ENCODE measurements around the gene PLEKHA7.

Gene PLEKHA7

DNA sequence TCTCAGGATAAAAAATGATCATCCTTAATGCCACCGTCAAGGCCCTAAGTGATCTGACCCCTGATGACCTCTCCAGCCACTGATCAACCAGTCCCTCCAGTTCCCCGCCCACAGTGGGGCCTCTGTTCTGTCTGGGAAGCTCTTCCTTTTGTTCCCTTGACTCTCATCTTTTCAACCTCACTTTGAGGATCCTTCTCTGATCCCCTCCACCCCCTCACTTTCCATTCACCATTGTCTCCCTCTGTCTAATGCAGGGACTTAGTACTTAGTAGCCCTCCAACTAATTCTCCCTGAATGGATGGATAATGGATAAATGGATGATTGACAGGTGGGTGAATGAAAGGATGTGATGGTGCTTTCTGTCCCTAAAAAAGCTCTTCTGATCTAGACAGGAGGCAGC, 230.1 kb downstream of the PLEKHA7 start:
- no peak for DNase-seq

DNA sequence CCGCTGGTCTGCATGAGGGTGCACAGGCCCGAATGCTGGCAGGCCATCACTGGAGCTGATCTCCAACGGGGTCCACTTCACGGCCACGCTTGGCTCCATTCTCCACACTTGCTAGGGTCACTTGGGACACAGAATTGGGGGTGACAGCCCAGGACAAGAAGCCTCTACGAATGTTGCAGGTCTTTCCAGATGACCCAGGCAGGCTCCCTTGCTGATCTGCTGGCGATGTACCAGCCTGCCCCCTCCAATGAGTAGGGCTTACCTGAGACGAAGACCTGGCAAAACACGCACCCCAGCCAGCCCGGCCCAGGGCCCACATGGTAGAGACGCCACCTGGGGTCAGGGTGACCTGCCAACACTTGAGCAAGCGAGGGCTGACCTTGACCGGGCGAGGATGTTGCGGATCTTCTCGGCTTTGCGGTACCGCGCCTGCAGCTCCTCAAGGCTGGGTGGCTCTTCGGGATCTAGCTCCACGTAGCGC, 230.9 kb downstream of the PLEKHA7 start:
- DNase-seq, result no peak

DNA sequence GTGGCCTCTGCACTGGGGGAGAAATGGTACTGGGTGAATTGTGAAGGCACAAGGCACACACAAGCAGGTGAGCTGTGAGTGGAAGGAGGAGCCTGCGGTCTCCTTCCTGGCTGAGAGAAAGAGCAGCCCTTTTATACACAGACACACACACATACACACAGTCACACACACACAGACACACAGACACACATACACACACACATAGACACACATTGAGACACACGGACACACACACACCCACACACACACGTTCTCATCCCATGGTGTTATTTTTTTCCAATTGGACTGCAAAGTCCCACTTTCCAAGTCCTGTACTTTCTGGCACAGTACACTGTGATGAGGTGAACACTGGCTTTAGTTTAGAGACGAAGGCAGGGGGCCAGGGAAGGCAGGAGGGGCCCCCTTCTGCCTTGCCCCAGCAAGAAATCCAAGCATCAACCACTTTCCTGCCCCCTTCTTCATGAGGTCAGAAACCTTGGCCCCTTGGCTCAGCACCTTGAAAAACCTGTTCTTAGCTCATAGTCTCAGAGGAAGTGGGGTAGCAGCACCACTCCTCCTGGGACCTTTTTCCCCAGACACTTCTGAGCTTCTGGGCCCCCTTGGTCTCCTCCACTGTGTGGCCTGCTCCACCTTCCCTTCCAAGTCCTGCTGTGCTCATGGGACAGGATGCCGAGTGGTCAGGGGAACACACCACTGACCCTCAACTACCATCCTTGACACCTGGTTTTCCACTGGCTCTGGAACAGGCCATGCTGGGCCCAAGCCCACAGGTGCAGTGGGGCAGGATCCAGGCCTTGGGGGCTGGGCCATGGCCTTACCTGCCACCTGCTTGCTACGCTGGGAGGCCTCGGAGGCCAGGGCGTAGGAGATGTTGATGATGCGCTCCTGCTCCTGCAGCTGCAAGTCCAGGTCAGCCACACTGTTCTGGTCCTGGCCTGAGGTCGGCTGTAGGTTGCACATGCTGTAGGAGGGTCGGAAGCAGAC, 232.0 kb downstream of the PLEKHA7 start:
- DNase-seq, result no peak

GRCh38 chr11:16780698-16781550, 233.3 kb downstream of the PLEKHA7 start:
- DNase-seq, result no peak

- DNase-seq, result no peak
These were observed 234.1 kb downstream of the PLEKHA7 start for GRCh38 chr11:16780146-16780545.

DNA sequence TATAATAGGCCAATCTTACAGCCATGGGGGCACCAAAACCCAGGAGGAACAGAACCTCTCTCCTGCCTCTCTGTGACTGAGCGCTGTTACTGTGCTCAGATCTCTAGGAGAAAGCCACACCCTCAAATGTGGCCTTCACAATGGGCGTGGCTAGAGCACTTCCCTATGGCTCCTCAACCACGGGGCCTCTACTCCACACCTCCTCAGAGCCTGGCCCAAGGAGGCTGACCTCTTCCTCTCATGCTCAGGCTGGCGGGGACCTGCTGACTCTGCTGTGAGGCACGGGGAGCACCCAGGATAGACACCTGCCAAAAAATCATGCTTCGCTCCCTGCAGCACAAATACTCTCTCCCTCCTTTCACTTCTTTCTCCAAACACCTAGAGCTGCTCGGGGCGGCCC, 234.8 kb downstream of the PLEKHA7 start:
- no peak for DNase-seq

DNA sequence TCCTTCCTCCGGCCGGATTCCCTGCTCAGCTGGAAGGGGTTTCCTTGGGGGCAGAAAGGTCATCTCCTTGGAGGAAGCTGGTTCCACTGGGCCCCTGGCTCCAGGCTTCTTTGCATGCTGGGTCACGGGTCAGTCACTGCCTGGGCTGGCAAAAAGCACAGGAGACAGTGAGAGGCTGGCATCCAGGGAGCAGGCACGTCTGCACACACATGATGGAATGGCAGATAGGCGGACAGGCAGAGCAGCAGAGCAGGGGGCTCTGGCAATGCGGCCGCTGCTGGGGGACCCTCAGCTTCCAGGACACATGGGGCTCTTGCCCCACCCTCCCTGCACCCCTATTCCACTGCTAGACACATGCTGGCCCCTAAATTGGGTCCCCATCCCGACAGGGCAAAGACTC, 235.3 kb downstream of the PLEKHA7 start:
- no peak for DNase-seq

GRCh38 chr11:16778286-16778685, 235.9 kb downstream of the PLEKHA7 start:
- no peak for DNase-seq

DNA sequence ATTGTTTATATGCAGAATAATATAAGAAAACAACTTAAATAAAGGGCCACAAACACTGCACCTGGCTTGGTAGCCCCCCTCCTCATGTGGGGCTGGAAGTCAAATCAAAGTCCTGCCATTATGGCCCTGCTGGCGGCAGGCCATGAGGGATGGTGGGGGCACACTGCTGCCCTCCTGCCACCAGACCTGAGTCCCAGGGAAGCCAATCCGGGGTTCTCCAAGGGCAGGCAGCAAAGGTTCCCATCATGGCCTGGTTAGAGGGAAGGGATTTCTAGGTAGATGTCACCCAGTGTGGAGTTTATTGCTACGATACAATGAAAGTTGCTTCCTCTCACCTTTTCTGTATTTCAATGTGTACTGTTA, 236.6 kb downstream of the PLEKHA7 start:
- no peak for DNase-seq

- no peak for DNase-seq
These were observed 237.3 kb downstream of the PLEKHA7 start for GRCh38 chr11:16776711-16777612.

DNA sequence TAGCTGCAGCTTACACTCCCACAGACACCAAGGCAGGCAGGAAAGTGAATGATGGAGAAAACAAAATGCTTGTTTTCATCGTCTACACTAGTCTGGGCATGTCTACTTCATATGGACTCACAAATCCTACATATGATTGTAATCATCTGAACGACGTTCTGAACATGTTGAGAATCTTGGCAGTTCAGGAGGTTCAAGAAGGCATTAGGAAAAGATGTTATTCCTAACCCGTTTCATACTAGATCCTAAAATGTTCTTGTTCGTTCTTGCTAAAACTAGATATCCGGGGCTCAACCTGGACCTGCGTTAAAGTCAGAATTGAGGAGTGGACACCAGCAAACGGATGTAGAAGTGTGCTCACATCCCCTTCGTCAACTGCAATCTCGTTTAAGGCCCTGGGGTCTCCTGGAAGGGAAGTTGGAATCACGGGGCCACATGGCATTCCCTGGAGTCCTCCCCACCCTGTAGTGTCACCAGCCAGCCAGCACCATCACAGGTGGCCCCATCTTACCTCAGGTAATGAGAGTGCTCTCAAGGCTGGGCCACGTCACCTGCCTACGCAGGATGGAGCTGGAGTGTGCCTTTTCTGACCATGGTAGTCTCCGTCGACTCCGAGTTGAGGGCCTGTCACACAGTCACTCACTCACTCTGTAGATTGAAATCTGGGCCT, 238.5 kb downstream of the PLEKHA7 start:
- no peak for DNase-seq

DNA sequence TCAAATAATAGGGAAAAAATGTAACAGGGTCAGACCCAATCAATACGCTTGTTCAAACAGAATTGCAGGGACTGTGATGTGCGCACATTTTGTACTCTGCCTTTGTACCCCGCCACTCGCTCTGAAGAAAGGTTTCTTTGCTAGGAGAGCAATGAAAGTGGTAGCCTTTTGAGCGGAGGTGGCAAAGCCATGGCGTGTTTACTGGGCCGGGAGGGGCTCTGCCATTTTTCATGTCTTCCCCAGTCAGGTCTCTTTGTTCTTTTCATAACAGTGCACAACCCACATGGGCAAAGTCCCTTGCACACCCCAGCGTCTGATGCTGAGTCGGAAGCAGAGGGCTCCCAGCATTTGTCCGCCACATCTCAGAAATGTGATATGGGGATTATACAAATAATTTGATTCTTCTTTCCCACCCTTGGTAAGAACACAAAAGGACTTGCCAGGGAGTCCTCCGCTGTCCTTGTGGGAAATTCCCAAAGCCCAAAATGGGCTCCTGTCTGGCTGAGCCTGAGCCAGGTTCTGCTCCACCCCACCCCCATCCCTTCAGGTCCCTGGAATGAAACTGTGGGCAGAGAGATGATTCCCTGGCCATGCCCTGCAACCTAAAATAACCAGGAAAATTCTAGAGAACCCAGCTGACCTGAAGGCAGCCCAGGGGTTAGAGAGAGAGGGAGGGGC, 239.1 kb downstream of the PLEKHA7 start:
- no peak for DNase-seq

- DNase-seq, result no peak
These were observed 240.0 kb downstream of the PLEKHA7 start for GRCh38 chr11:16773981-16774935.

DNA sequence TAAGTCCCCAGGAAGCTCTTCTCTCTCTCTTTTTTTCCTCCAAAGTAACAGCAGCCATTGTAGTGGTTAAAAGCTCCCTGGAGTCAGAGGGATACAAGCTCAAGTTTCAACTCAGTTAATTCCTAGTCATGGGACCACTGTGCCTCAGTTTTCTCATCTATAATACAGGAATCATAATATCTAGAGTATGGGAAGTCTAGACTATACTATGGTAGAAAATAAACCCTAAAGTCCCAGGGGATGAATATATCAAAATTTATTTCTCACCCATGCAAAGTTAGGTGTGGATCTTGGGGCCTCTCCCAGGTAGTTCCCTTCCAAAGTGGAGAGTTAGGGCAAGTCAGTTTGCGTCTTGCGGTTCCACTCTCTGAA, 242.1 kb downstream of the PLEKHA7 start:
- no peak for DNase-seq

DNA sequence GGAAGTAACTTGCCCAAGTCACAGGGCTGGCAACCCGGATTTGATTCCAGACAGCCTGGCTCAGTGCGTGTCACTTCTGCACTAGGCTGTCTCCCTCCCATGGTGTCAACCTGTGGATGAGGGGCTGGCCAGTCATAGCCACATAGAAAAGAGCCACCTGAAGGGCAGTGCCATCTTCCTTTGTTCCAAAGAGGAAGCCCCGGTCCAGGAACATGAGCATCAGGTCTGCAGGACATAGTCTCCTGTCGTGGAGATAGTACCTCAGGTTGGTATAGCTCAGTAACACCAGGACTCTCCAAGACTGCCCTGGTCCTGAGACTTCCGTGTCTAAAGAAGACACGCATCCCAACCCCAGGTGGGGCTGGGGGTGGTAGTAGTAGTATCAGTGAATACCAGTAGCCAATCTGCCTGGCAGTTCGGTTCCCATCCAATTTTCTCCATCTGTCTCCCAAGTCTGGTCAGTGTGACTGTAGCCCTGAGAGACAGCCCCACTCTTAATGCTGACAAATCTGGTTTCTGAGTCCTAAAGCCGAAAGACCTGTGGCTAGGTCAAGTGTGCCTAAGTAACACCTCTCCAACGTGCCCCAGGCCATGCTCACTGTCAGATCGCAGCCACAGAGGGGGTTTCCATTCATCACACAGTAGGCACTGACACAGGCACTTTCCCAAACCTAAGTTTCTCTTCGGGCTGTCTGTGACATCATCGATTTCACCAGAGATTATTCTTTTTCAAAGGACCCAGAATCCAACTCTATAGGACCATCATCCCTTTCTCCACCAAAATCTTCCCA, 242.7 kb downstream of the PLEKHA7 start:
- DNase-seq, result no peak

DNA sequence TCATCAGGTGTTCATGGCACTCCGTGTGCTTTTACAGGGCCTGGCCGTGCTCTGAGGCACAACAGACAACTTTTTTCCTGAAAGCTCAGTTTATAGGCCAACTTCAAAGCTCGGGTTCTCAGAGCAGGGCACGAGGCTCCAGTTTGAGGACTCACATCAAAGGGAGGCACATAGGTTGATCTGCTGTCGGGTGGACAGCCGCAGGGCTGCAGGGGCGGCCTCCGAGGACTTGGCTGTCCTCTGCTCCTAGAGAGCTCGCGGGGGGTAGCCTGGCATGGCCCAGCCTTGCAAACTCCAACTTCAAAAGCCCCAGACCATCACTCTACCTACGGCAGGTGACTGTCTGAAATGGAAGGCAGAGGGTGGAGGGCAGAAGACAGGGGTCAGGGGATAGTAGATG, 244.2 kb downstream of the PLEKHA7 start:
- no peak for DNase-seq

DNA sequence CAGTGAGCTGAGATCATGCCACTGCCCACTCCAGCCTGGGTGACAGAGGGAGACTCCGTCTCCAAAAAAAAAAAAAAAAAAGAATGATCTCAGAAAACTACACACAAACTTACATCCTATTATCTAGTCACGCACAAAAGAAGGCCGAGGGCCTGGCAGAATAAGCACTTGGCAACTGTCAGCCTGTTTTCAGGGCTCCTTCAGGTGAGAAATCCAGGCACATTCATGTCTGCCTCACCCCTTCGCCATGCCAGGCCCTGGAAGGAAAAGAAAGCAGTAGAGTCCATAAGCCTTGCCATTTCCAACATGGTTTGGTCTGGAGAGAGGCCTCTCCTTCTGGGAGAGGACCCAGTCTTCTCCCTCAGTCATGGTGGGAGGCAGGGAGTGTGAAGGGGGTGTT, 244.8 kb downstream of the PLEKHA7 start:
- DNase-seq, result no peak

DNA sequence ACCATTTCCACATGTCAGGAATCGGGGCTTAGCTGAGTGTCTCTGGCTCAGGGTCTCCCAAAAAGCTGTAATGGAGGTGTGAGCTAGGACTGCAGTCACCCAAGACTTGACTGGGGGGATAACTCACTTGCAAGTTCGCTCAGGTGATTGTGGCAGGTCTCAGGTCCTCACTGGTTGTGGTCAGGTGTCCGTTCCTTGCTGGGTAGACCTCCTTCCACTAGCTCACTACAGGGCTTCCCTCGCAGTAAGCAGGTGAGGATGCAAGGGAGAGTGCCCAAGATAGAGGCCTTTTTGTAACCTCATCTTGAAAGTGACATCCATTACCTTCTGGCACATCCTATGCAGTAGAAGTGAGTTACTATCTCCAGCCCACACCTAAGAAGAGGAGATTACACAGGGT, 246.3 kb downstream of the PLEKHA7 start:
- no peak for DNase-seq

- DNase-seq, result no peak
These were observed 247.1 kb downstream of the PLEKHA7 start for GRCh38 chr11:16767137-16767536.

GRCh38 chr11:16764888-16765287, 249.3 kb downstream of the PLEKHA7 start:
- DNase-seq, result no peak
